SU-DHL-6 (cell line): ENCODE results near the gene TMEM95.

Experiments used
- H2AFZ ChIP-seq: fragments of 200-600 bp; sonication (generic); 2 replicates; pipeline ENCODE4 v1.6.1; 2014; ENCODE audit warnings: low read depth, mild to moderate bottlenecking, moderate library complexity, mixed read lengths, antibody characterized with exemption, low read length; ENCODE audit not compliant: severe bottlenecking
- H3F3A ChIP-seq: fragments of 200-600 bp; shearing (Covaris generic); 2 replicates; pipeline ENCODE4 v1.6.0; 2016; ENCODE audit warnings: antibody characterized with exemption, mild to moderate bottlenecking; ENCODE audit not compliant: insufficient read depth
- H3K27ac ChIP-seq: fragments of 200-600 bp; sonication (generic); 2 replicates; pipeline ENCODE4 v1.5.1; 2016; ENCODE audit warnings: low read depth, mild to moderate bottlenecking, low read length, moderate library complexity, mixed read lengths
- H3K27me3 ChIP-seq: fragments of 200-600 bp; sonication (generic), shearing (Covaris generic); 2 replicates; pipeline ENCODE4 v1.6.0; 2014; ENCODE audit warnings: mild to moderate bottlenecking, low read length
- H3K36me3 ChIP-seq: fragments of 200-600 bp; sonication (generic); 2 replicates; pipeline ENCODE4 v1.6.1; 2014; ENCODE audit warnings: mild to moderate bottlenecking, low read length, mixed read lengths
- H3K4me2 ChIP-seq: fragments of 300-600, 200-600 bp; shearing (Covaris generic), sonication (generic); 2 replicates; pipeline ENCODE4 v1.6.0; 2014; ENCODE audit warnings: low read length, low read depth, mild to moderate bottlenecking; ENCODE audit not compliant: poor library complexity, severe bottlenecking
- H3K4me3 ChIP-seq: fragments of 200-600 bp; sonication (generic); 2 replicates; pipeline ENCODE4 v1.5.1; 2014; ENCODE audit warnings: antibody characterized with exemption, low read length, mild to moderate bottlenecking, mixed read lengths; ENCODE audit not compliant: insufficient read depth, poor library complexity, severe bottlenecking
- H3K79me2 ChIP-seq: fragments of 200-600 bp; sonication (generic); 2 replicates; pipeline ENCODE4 v1.6.1; 2014; ENCODE audit warnings: mild to moderate bottlenecking, low read length, moderate library complexity; ENCODE audit not compliant: insufficient read depth
- H3K9ac ChIP-seq: fragments of 200-600 bp; sonication (generic); 2 replicates; pipeline ENCODE4 v1.7.0; 2014; ENCODE audit warnings: mild to moderate bottlenecking, low read length
- H3K9me2 ChIP-seq: fragments of 200-600 bp; sonication (generic); replicated peaks from 2 replicates; pipeline ENCODE4 v1.6.1; 2014; ENCODE audit warnings: low read length; ENCODE audit not compliant: insufficient read depth
- H3K9me3 ChIP-seq: fragments of 200-600 bp; sonication (generic); 2 replicates; pipeline ENCODE4 v1.6.1; 2014; ENCODE audit warnings: low read length, mixed read lengths; ENCODE audit not compliant: insufficient read depth
- H4K20me1 ChIP-seq: fragments of 200-600 bp; sonication (generic); 2 replicates; pipeline ENCODE4 v1.6.1; 2014; ENCODE audit warnings: low read depth, mild to moderate bottlenecking, antibody characterized with exemption, low read length, moderate library complexity, mixed read lengths
- EZH2phosphoT487 ChIP-seq: fragments of 200-600 bp; sonication (generic), shearing (Covaris generic); conservative IDR thresholded peaks from 2 replicates; pipeline ENCODE4 v1.6.1; 2018; ENCODE audit warnings: mild to moderate bottlenecking, antibody characterized with exemption, low read length, moderate library complexity, mixed read lengths
- TF ChIP-seq, protein P1 (sequence below): fragments of 200-600 bp; sonication (generic); IDR thresholded peaks from one replicate; pipeline ENCODE4 v1.5.1; 2017; ENCODE audit warnings: antibody characterized with exemption, mild to moderate bottlenecking, low read length, moderate library complexity; ENCODE audit not compliant: insufficient read depth, poor library complexity, severe bottlenecking

TMEM95 gene

DNA sequence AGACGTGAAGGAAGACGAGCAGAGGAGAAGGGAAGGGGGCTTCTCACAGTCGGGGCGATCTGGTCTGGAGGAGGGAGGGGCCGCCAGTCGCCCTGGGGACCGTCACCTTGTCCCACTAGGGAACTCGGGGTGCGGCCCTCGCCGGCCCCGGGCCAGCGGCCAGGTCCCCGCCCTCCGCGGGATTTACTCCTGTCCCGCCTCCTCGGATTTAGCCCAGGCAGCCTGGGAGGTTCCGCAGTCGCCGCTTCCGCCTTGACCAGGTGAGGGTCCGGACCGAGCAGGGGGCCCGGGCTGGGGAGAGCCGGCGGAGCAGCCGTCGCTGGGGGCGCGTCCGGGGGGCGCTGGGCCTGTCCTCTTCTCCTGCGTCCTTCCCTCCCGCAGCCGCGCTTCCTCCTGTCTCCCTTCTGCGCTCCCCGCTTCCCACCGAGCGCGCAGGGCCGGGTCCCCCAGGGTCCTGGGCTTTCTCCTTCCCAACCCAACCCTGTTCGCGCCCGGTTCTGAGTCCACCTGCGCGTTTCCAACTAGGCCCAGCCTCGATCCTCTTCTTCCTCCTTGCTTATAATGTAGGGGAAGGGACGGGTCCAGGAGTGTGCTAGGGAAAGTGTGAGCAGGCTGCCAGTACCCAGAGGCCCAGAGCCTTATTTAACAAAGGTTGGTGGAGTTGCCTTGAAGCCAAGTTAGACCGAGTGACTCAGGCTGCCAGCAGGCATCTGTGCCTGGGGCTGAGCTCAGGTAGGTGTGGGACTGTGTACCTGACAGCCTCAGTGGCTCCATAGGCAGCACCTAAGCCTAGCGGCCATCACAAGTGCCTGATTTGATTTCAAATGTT is 26.1 kb downstream of the TMEM95 start, which contains the start of gene TNK1:
Gene TNK1 (plus strand): TSS at position 235 of the 829 bp plus-strand sequence. CDS start 1,838 bp downstream, outside the sequence.
- Histone ChIP-seq H3K9ac (no peak within 1 kb of the TSS), H3K4me2 (no peak within 1 kb of the TSS), H2AFZ (no peak within 1 kb of the TSS), H3K4me3 (no peak within 1 kb of the TSS), H3K79me2 (no peaks in the 10 kb centered on the region), H3K27ac (no peak within 1 kb of the TSS), H3K9me2 (no peaks in the 10 kb centered on the region), H4K20me1 (no peaks in the 10 kb centered on the region), H3F3A (no peaks in the 10 kb centered on the region), H3K27me3 (no peaks in the 10 kb centered on the region), H3K36me3 (no peaks in the 10 kb centered on the region), H3K9me3 (peaks cover 9% of the 10 kb centered on the region; the same call in 1 of the 2 replicates)
- TF ChIP-seq, protein P1, sequence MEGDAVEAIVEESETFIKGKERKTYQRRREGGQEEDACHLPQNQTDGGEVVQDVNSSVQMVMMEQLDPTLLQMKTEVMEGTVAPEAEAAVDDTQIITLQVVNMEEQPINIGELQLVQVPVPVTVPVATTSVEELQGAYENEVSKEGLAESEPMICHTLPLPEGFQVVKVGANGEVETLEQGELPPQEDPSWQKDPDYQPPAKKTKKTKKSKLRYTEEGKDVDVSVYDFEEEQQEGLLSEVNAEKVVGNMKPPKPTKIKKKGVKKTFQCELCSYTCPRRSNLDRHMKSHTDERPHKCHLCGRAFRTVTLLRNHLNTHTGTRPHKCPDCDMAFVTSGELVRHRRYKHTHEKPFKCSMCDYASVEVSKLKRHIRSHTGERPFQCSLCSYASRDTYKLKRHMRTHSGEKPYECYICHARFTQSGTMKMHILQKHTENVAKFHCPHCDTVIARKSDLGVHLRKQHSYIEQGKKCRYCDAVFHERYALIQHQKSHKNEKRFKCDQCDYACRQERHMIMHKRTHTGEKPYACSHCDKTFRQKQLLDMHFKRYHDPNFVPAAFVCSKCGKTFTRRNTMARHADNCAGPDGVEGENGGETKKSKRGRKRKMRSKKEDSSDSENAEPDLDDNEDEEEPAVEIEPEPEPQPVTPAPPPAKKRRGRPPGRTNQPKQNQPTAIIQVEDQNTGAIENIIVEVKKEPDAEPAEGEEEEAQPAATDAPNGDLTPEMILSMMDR = no peak

DNA sequence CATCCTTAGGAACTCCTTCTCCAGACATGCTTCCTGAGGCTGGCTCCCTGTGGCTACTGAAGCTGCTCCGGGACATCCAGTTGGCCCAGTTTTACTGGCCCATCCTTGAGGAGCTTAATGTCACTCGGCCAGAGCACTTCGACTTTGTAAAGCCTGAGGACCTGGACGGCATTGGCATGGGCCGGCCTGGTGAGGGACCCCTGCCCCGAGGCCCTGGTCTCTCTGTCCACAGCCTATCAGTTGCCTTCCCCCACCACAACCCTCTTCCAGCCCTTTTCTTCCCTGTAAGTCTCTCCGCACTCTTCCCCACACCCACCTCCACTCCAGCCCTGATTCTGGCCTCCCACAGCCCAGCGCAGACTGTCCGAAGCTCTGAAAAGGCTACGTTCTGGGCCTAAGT is 27.9 kb downstream of the TMEM95 start:
- Histone ChIP-seq H4K20me1 (no peaks in the 10 kb centered on the region), H3K9ac (no peak overlapping the region), H2AFZ (no peak overlapping the region), H3K4me2 (no peak overlapping the region), H3K9me3 (peaks cover 9% of the 10 kb centered on the region; the same call in 1 of the 2 replicates), H3K4me3 (no peak overlapping the region), H3K27me3 (no peaks in the 10 kb centered on the region), H3F3A (no peaks in the 10 kb centered on the region), H3K9me2 (no peaks in the 10 kb centered on the region), H3K36me3 (no peaks in the 10 kb centered on the region), H3K79me2 (no peaks in the 10 kb centered on the region), H3K27ac (no peak overlapping the region)
- TF ChIP-seq EZH2phosphoT487 = no peak
- TF ChIP-seq, protein P1 = no peak

DNA sequence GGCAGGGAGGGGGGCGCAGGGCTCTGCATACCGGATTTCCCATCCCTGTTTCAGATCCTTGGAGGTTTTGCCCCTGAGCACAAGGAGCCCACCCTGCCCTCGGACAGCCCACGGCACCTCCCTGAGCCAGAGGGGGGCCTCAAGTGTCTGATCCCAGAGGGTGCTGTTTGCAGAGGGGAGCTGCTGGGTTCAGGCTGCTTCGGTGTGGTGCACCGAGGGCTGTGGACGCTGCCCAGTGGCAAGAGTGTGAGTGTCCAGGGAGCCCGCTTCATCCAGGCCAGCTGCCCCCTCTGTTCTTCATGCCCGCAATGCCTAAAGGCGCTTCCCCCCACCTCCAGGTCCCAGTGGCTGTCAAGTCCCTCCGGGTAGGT is 28.4 kb downstream of the TMEM95 start:
- H3F3A ChIP-seq = no peaks in the 10 kb centered on the region
- peaks cover 9% of the 10 kb centered on the region; the same call in 1 of the 2 replicates for H3K9me3 ChIP-seq
- TF ChIP-seq, protein P1 = no peak
- TF ChIP-seq EZH2phosphoT487 = no peak
- H3K9me2 ChIP-seq = no peaks in the 10 kb centered on the region
- no peaks in the 10 kb centered on the region for H3K79me2 ChIP-seq
- no peak overlapping the region for H2AFZ ChIP-seq
- peak overlapping the region; percentile 79 for H3K4me2 ChIP-seq
- H3K27me3 ChIP-seq = no peaks in the 10 kb centered on the region
- no peak overlapping the region for H3K27ac ChIP-seq
- H4K20me1 ChIP-seq = no peaks in the 10 kb centered on the region
- H3K4me3 ChIP-seq = no peak overlapping the region
- H3K9ac ChIP-seq = no peak overlapping the region; the same call in 1 of the 2 replicates
- H3K36me3 ChIP-seq = no peaks in the 10 kb centered on the region
